ENCODE measurements around the gene BICD1.
A peak's percentile ranks its signal among the peaks of the same experiment; 100 is the strongest.

Gene BICD1

GRCh38 chr12:32285489-32285888 lies 178.8 kb downstream of the BICD1 start:
- DNase-seq, result no peak

GRCh38 chr12:32290411-32290810 lies 183.8 kb downstream of the BICD1 start:
- no peak for DNase-seq

GRCh38 chr12:32292151-32292550 lies 185.5 kb downstream of the BICD1 start:
- no peak for DNase-seq

GRCh38 chr12:32293808-32294419 lies 187.3 kb downstream of the BICD1 start:
- DNase-seq, result no peak

GRCh38 chr12:32296567-32296966 lies 189.9 kb downstream of the BICD1 start:
- DNase-seq, result no peak

- DNase-seq, result no peak
These were observed 192.3 kb downstream of the BICD1 start for GRCh38 chr12:32298917-32299316.

- no peak for DNase-seq
These were observed 194.6 kb downstream of the BICD1 start for GRCh38 chr12:32301216-32301615.

GRCh38 chr12:32302218-32303173 lies 195.8 kb downstream of the BICD1 start:
- peak; percentile 10 to 58 for DNase-seq

- no peak for DNase-seq
These were observed 196.5 kb downstream of the BICD1 start for GRCh38 chr12:32303174-32303549.

GRCh38 chr12:32305163-32305562 lies 198.5 kb downstream of the BICD1 start:
- DNase-seq, result peak in 1 of 2 donors; percentile 50

- DNase-seq, result no peak
These were observed 200.7 kb downstream of the BICD1 start for GRCh38 chr12:32307326-32307725.

GRCh38 chr12:32309811-32310736 lies 203.4 kb downstream of the BICD1 start:
- DNase-seq, result no peak

GRCh38 chr12:32312049-32312670 lies 205.5 kb downstream of the BICD1 start:
- peak in 1 of 2 donors; percentile 58 for DNase-seq

- no peak for DNase-seq
These were observed 215.7 kb downstream of the BICD1 start for GRCh38 chr12:32322354-32322753.

- no peak for DNase-seq
These were observed 224.5 kb downstream of the BICD1 start for GRCh38 chr12:32331133-32331532.

- DNase-seq, result no peak
These were observed 225.8 kb downstream of the BICD1 start for GRCh38 chr12:32332446-32332845.

- DNase-seq, result no peak
These were observed 227.7 kb downstream of the BICD1 start for GRCh38 chr12:32334371-32334777.

GRCh38 chr12:32336261-32336660 lies 229.6 kb downstream of the BICD1 start:
- DNase-seq, result no peak

- DNase-seq, result no peak
These were observed 236.8 kb downstream of the BICD1 start for GRCh38 chr12:32343496-32343895.

- DNase-seq, result no peak
These were observed 237.4 kb downstream of the BICD1 start for GRCh38 chr12:32344047-32344446.

- DNase-seq, result no peak
These were observed 246.9 kb downstream of the BICD1 start for GRCh38 chr12:32353540-32353939.

- no peak for DNase-seq
These were observed 251.1 kb downstream of the BICD1 start for GRCh38 chr12:32357601-32358249.
